Lower leg skin (tissue), 4 donors: ENCODE measurements around the gene REEP6. TPM values are rescaled to one million over a fixed set of nuclear protein-coding genes. Genes with fewer than 3 reads are reported as not detected.
"Not testable (repeated sequence)": the region's sequence is repeated elsewhere in the genome, so short reads cannot be mapped to it uniquely, and the experiment has no call there.

Source experiments
- DNase-seq, 2 donors: peaks; one replicate each; pipeline ENCODE4 v3.0.0-alpha.2; 2019; ENCODE audit warnings: low spot score in 2 of 2
- H3K4me3 ChIP-seq: fragments of 200-600 bp; sonication (generic); 2 replicates; pipeline ENCODE4 v1.5.1; 2017; ENCODE audit warnings: mild to moderate bottlenecking, low read depth; ENCODE audit not compliant: poor library complexity, severe bottlenecking
- CTCF ChIP-seq, 3 donors: fragments of 450-650 bp; IDR thresholded peaks; one replicate each; pipeline ENCODE4 v1.5.1; 2016; ENCODE audit warnings: antibody characterized with exemption in 3 of 3, mild to moderate bottlenecking in 3 of 3, moderate library complexity in 2 of 3
- POLR2A ChIP-seq, 2 donors: fragments of 450-650 bp; IDR thresholded peaks; one replicate each; pipeline ENCODE4 v1.6.1; 2016 to 2017; ENCODE audit warnings: antibody characterized with exemption in 2 of 2, mild to moderate bottlenecking in 1 of 2, moderate library complexity in 1 of 2
- WGBS, 2 donors: methylation state at CpG; one replicate each; pipeline ENCODE4 v1.1.5; 2018; 5-methylcytosine and 5-hydroxymethylcytosine counted together
- intact Hi-C: fragments of 100-400 bp; cut with DNase I; formaldehyde crosslinking; loops from one replicate; pipeline ENCODE4 v1.15.0; 2023; ENCODE audit warnings: low total_unique reads
- total RNA-seq, 4 donors: library from RNA; depleted of rRNA; stranded (reverse); fragments of >200 nt; gene quantifications; one replicate each; pipeline ENCODE4 v1.1.0, GENCODE V29; 2016

The REEP6 gene
- total RNA-seq, 4 donors from 2014 or later = 6.3 to 8.8 (median 6.6) TPM

GRCh38 chr19:1496714-1497577 lies 6.0 kb downstream of the REEP6 start:
- intact Hi-C loops = no loop called here
- 56 to 57% methylated on average over 34 to 36 of the region's 39 CpGs for WGBS, 2 donors
- no peak for DNase-seq
- TF ChIP-seq CTCF (IDR thresholded peaks at IDR 0.05) (no peak), POLR2A (IDR thresholded peaks at IDR 0.05) (no peak)
- no peak overlapping the region for H3K4me3 ChIP-seq

GRCh38 chr19:1497578-1498235 lies 6.7 kb downstream of the REEP6 start:
- no peak for DNase-seq
- intact Hi-C loops = no loop called here
- 75 to 84% methylated on average over 14 to 21 of the region's 25 CpGs for WGBS, 2 donors

GRCh38 chr19:1499231-1499630 lies 8.2 kb downstream of the REEP6 start:
- DNase-seq, H3K4me3 ChIP-seq, intact Hi-C loops: not testable (repeated sequence)
- 88% methylated on average over 5 of the region's 34 CpGs; no CpG with 5 or more reads in 1 of the 2 donors for WGBS, 2 donors

More at GRCh38 chr19:1497578-1498235, 6.7 kb downstream of the REEP6 start:
- TF ChIP-seq POLR2A (IDR thresholded peaks at IDR 0.05) = no peak
- H3K4me3 ChIP-seq = no peak overlapping the region

GRCh38 chr19:1501200-1501595 lies 10.2 kb downstream of the REEP6 start:
- TF ChIP-seq CTCF (IDR thresholded peaks at IDR 0.05) = no peak
- TF ChIP-seq POLR2A (IDR thresholded peaks at IDR 0.05) = no peak
- 39 to 45% methylated on average over 5 to 9 of the region's 9 CpGs for WGBS, 2 donors
- no peak overlapping the region for H3K4me3 ChIP-seq
- intact Hi-C loops = no loop called here
- DNase-seq = no peak

GRCh38 chr19:1502433-1503088 lies 11.6 kb downstream of the REEP6 start:
- no peak for TF ChIP-seq CTCF (IDR thresholded peaks at IDR 0.05)
- TF ChIP-seq POLR2A (IDR thresholded peaks at IDR 0.05) = no peak
- no peak for DNase-seq
- intact Hi-C loops = no loop called here
- WGBS, 2 donors = 59 to 60% methylated on average over 14 of the region's 14 CpGs
- no peak overlapping the region for H3K4me3 ChIP-seq

- intact Hi-C loops = no loop called here
- H3K4me3 ChIP-seq = no peak overlapping the region
- WGBS, 2 donors = 3 to 4% methylated on average over 12 to 30 of the region's 49 CpGs
- TF ChIP-seq CTCF (IDR thresholded peaks at IDR 0.05) (peak in 1 of 3 donors; percentile 44), POLR2A (IDR thresholded peaks at IDR 0.05) (no peak)
- no peak for DNase-seq
Observed at GRCh38 chr19:1503089-1503924, 12.3 kb downstream of the REEP6 start.
